A673 (cell line): ENCODE measurements around the gene PCBP1. TPM values are rescaled to one million over a fixed set of nuclear protein-coding genes. Genes with fewer than 3 reads are reported as not detected.
A peak's percentile ranks its signal among the peaks of the same experiment; 100 is the strongest.

ENCODE experiments used
- BruUV-seq: library from RNA; stranded (reverse); fragments of 400-500 nt; replicated peaks from 2 replicates; lab custom pipeline; 2021; lab: Mats Ljungman, UMichigan
- CTCF ChIA-PET: fragments of 300-600 bp; sonication (Branson Sonifier 250); formaldehyde crosslinking; loops from one replicate; lab custom pipeline; 2022; ENCODE audit warnings: antibody characterized with exemption; lab: Charles Lee
- POLR2A ChIA-PET: fragments of 300-600 bp; sonication (Branson Sonifier 250); formaldehyde crosslinking; loops from one replicate; lab custom pipeline; 2022; ENCODE audit warnings: antibody characterized with exemption; ENCODE audit not compliant: low non-redundant PET; lab: Charles Lee
- DNase-seq: peaks from one replicate; pipeline ENCODE4 v3.0.0-alpha.2; 2015; ENCODE audit warnings: low spot score
- H3K27ac ChIP-seq: fragments of 200-600 bp; sonication (generic); 2 replicates; pipeline ENCODE4 v1.5.1; 2016; ENCODE audit warnings: mixed run types, low read depth, mild to moderate bottlenecking, mixed read lengths, antibody characterized with exemption, low read length; ENCODE audit not compliant: poor library complexity, severe bottlenecking
- H3K27me3 ChIP-seq: fragments of 200-600 bp; sonication (generic); replicated peaks from 2 replicates; pipeline ENCODE4 v1.6.1; 2017; ENCODE audit warnings: mixed run types, low read depth, mild to moderate bottlenecking, mixed read lengths, antibody characterized with exemption, low read length; ENCODE audit not compliant: insufficient read depth, poor library complexity
- H3K36me3 ChIP-seq: fragments of 200-600 bp; sonication (generic); 2 replicates; pipeline ENCODE4 v1.6.1; 2016; ENCODE audit warnings: mixed run types, mild to moderate bottlenecking, mixed read lengths, antibody characterized with exemption, low read length; ENCODE audit not compliant: insufficient read depth, poor library complexity, severe bottlenecking
- H3K4me1 ChIP-seq: fragments of 200-600 bp; sonication (generic); 2 replicates; pipeline ENCODE4 v1.6.1; 2017; ENCODE audit warnings: mixed run types, mild to moderate bottlenecking, mixed read lengths, antibody characterized with exemption, low read length; ENCODE audit not compliant: insufficient read depth, poor library complexity, severe bottlenecking
- H3K4me3 ChIP-seq: fragments of 200-600 bp; sonication (generic); 2 replicates; pipeline ENCODE4 v1.5.1; 2016; ENCODE audit warnings: low read depth, mixed run types, mild to moderate bottlenecking, mixed read lengths, low read length; ENCODE audit not compliant: poor library complexity, severe bottlenecking
- H3K9me3 ChIP-seq: fragments of 200-600 bp; sonication (generic); 2 replicates; pipeline ENCODE4 v1.6.1; 2016; ENCODE audit warnings: mixed run types, low read depth, mild to moderate bottlenecking, mixed read lengths, antibody characterized with exemption, low read length; ENCODE audit not compliant: poor library complexity, severe bottlenecking
- CTCF ChIP-seq: fragments of 300-800, 200-600 bp; sonication (generic); conservative IDR thresholded peaks from 2 replicates; pipeline ENCODE4 v1.5.1; 2017; ENCODE audit warnings: low read depth, mild to moderate bottlenecking, antibody characterized with exemption, low read length, moderate library complexity, mixed read lengths
- EZH2 ChIP-seq: fragments of 200-600 bp; sonication (generic); IDR thresholded peaks from 2 replicates; pipeline ENCODE4 v1.6.1; 2017; ENCODE audit warnings: borderline replicate concordance, low read depth, mild to moderate bottlenecking, mixed read lengths, antibody characterized with exemption, low read length; ENCODE audit not compliant: poor library complexity, severe bottlenecking
- intact Hi-C: fragments of 100-400 bp; cut with micrococcal nuclease; formaldehyde crosslinking; loops from one replicate; pipeline ENCODE4 v1.10.0; 2022; ENCODE audit not compliant: unreplicated experiment
- total RNA-seq: library from RNA; stranded (reverse); gene quantifications from 2 replicates; pipeline ENCODE4 v1.2.3, GENCODE V29; 2021

The PCBP1 gene
- total RNA-seq, 1 experiment from 2014 or later, result 350 TPM

GRCh38 chr2:70116936-70117552 lies 29.8 kb downstream of the PCBP1 start:
- Histone ChIP-seq H3K9me3 (no peaks in the 10 kb centered on the region), H3K4me1 (peaks cover 14% of the 10 kb centered on the region), H3K27me3 (no peaks in the 10 kb centered on the region), H3K27ac (no peak overlapping the region), H3K4me3 (no peak overlapping the region), H3K36me3 (no peaks in the 10 kb centered on the region)
- DNase-seq, result no peak
- POLR2A ChIA-PET, result no interaction called here
- no TSS peak for BruUV-seq
- intact Hi-C loops, result no loop called here
- CTCF ChIA-PET, result no interaction called here
- TF ChIP-seq EZH2, result no peak
- TF ChIP-seq CTCF, result no peak

GRCh38 chr2:70118798-70119454 lies 31.6 kb downstream of the PCBP1 start:
- H3K36me3 ChIP-seq, result no peaks in the 10 kb centered on the region
- no peaks in the 10 kb centered on the region for H3K9me3 ChIP-seq
- POLR2A ChIA-PET, result interaction anchor here (0.5 to 1.0 kb wide), 2 partner anchors 9 to 45 kb away, joined by 5 to 9 read pairs; no protein-coding TSS in a partner anchor
- no TSS peak for BruUV-seq
- H3K4me3 ChIP-seq, result no peak overlapping the region
- no peak for DNase-seq
- H3K27me3 ChIP-seq, result no peaks in the 10 kb centered on the region
- TF ChIP-seq CTCF (no peak), EZH2 (no peak)
- CTCF ChIA-PET, result no interaction called here
- intact Hi-C loops, result no loop called here
- H3K4me1 ChIP-seq, result peaks cover 20% of the 10 kb centered on the region
- no peak overlapping the region for H3K27ac ChIP-seq

- Histone ChIP-seq H3K36me3 (no peaks in the 10 kb centered on the region), H3K9me3 (no peaks in the 10 kb centered on the region), H3K27ac (peak overlapping the region; percentile 53), H3K4me3 (no peak overlapping the region), H3K4me1 (peaks cover 33% of the 10 kb centered on the region), H3K27me3 (no peaks in the 10 kb centered on the region)
- DNase-seq, result no peak
- no TSS peak for BruUV-seq
- intact Hi-C loops, result no loop called here
- ChIA-PET POLR2A (no interaction called here), CTCF (no interaction called here)
- TF ChIP-seq CTCF (no peak), EZH2 (no peak)
These were observed 34.5 kb downstream of the PCBP1 start for GRCh38 chr2:70121627-70122372.
